Spleen (tissue), 7 donors: ENCODE data around the gene TEP1.

Experiments
- POLR2A ChIP-seq, 3 donors: fragments of 450-650 bp; IDR thresholded peaks; one replicate each; pipeline ENCODE4 v1.5.1; 2017; ENCODE audit warnings: antibody characterized with exemption in 3 of 3, mild to moderate bottlenecking in 1 of 3
- TF ChIP-seq, protein P1 (sequence below), 11 experiments: fragments of 200-600 bp in 7 of 11; fragments of 450-650 bp in 4 of 11; sonication (generic) in 4 of 11; IDR thresholded peaks in 8 of 11; conservative IDR thresholded peaks in 3 of 11; 1 replicate in 7 of 11; 2 replicates in 4 of 11; pipeline versions ENCODE4 v1.4.0 to v1.8.0; 2016 to 2021; ENCODE audit warnings: antibody characterized with exemption in 11 of 11, inconsistent platforms in 4 of 11, mild to moderate bottlenecking in 1 of 11
- donor health status: DM: no; HTN: no; CAD: no; lungs with moderate emphysema.
- donor health status: DM: no; HTN: no; CAD: no.
- donor health status: DM: no; HTN: no; CAD: no.

DNA sequence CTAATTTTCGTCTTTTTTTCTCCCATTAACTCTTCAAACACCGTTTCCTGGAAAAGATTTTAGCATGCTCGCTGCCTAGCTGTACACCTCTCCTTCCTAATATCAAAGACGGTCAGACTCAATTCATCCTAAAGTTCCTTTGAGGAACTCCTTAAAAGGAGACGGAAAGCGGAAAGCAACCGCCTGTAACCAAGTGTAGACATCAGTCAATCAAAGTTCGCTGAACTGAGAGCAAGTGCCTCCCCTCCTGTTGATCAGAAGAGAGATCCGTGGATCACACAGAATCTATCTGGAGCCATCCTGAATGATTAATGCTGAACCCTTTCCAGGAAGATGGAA is 412 bp upstream of the TEP1 start:
- TF ChIP-seq, protein P1, sequence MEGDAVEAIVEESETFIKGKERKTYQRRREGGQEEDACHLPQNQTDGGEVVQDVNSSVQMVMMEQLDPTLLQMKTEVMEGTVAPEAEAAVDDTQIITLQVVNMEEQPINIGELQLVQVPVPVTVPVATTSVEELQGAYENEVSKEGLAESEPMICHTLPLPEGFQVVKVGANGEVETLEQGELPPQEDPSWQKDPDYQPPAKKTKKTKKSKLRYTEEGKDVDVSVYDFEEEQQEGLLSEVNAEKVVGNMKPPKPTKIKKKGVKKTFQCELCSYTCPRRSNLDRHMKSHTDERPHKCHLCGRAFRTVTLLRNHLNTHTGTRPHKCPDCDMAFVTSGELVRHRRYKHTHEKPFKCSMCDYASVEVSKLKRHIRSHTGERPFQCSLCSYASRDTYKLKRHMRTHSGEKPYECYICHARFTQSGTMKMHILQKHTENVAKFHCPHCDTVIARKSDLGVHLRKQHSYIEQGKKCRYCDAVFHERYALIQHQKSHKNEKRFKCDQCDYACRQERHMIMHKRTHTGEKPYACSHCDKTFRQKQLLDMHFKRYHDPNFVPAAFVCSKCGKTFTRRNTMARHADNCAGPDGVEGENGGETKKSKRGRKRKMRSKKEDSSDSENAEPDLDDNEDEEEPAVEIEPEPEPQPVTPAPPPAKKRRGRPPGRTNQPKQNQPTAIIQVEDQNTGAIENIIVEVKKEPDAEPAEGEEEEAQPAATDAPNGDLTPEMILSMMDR (IDR thresholded peaks at IDR 0.05 in 8 of 11, conservative IDR thresholded peaks at IDR 0.05 in 3 of 11) = no peak
- TF ChIP-seq POLR2A (IDR thresholded peaks at IDR 0.05) = no peak
